CD4-positive, alpha-beta T cell treated with Interleukin-4 for 1 hour (primary cell): ENCODE results near the gene SPAG6.
"Not testable (repeated sequence)": the region's sequence is repeated elsewhere in the genome, so short reads cannot be mapped to it uniquely, and the experiment has no call there.

Experiments used
- DNase-seq, 2 donors: peaks; one replicate each; pipeline ENCODE4 v3.0.0-alpha.2; 2020 to 2022

Gene SPAG6

GRCh38 chr10:22379059-22379458 is 33.8 kb downstream of the SPAG6 start:
- DNase-seq = no peak

- DNase-seq = no peak
These were observed 36.0 kb downstream of the SPAG6 start for GRCh38 chr10:22381262-22381661.

GRCh38 chr10:22386503-22386902 is 41.2 kb downstream of the SPAG6 start:
- DNase-seq = no peak

- DNase-seq = no peak
These were observed 44.7 kb downstream of the SPAG6 start for GRCh38 chr10:22389856-22390589.

- no peak for DNase-seq
These were observed 46.3 kb downstream of the SPAG6 start for GRCh38 chr10:22391600-22391999.

GRCh38 chr10:22396195-22396594 is 50.9 kb downstream of the SPAG6 start:
- DNase-seq = not testable (repeated sequence)

- not testable (repeated sequence) for DNase-seq
These were observed 61.6 kb downstream of the SPAG6 start for GRCh38 chr10:22406916-22407315.

- no peak for DNase-seq
These were observed 65.1 kb downstream of the SPAG6 start for GRCh38 chr10:22410394-22410793.

- no peak for DNase-seq
These were observed 65.5 kb downstream of the SPAG6 start for GRCh38 chr10:22410846-22411245.

GRCh38 chr10:22414146-22414545 is 68.8 kb downstream of the SPAG6 start:
- DNase-seq = no peak

- DNase-seq = no peak
These were observed 69.8 kb downstream of the SPAG6 start for GRCh38 chr10:22415072-22415471.

- no peak for DNase-seq
These were observed 72.5 kb downstream of the SPAG6 start for GRCh38 chr10:22417736-22418268.

- DNase-seq = peak in 1 of 2 donors; percentile 60
These were observed 75.7 kb downstream of the SPAG6 start for GRCh38 chr10:22420787-22421517.

- DNase-seq = no peak
These were observed 81.4 kb downstream of the SPAG6 start for GRCh38 chr10:22426653-22427052.

- no peak for DNase-seq
These were observed 81.8 kb downstream of the SPAG6 start for GRCh38 chr10:22427101-22427500.

- no peak for DNase-seq
These were observed 82.7 kb downstream of the SPAG6 start for GRCh38 chr10:22427890-22428571.

GRCh38 chr10:22429146-22429545 is 83.8 kb downstream of the SPAG6 start:
- no peak for DNase-seq

GRCh38 chr10:22429981-22430421 is 84.7 kb downstream of the SPAG6 start:
- no peak for DNase-seq

GRCh38 chr10:22433875-22434274 is 88.6 kb downstream of the SPAG6 start:
- DNase-seq = peak in 1 of 2 donors; percentile 10

- DNase-seq = no peak
These were observed 89.2 kb downstream of the SPAG6 start for GRCh38 chr10:22434521-22434920.

GRCh38 chr10:22435650-22436049 is 90.4 kb downstream of the SPAG6 start:
- DNase-seq = no peak

GRCh38 chr10:22436526-22436892 is 91.2 kb downstream of the SPAG6 start:
- DNase-seq = no peak

- peak; percentile 93 to 94 for DNase-seq
These were observed 91.8 kb downstream of the SPAG6 start for GRCh38 chr10:22436893-22437619.
